NCI-H524 treated with DMSO at 0.1 percent for 48 hours (cell line): ENCODE data around the gene SLC25A47.
"Not testable (repeated sequence)": the region's sequence is repeated elsewhere in the genome, so short reads cannot be mapped to it uniquely, and the experiment has no call there.

Source experiments
- DNase-seq: peaks from one replicate; lab custom pipeline; 2025; lab: John Stamatoyannopoulos, UW

The SLC25A47 gene

GRCh38 chr14:100289916-100290606, 33.1 kb upstream of the SLC25A47 start:
- DNase-seq: no peak

DNA sequence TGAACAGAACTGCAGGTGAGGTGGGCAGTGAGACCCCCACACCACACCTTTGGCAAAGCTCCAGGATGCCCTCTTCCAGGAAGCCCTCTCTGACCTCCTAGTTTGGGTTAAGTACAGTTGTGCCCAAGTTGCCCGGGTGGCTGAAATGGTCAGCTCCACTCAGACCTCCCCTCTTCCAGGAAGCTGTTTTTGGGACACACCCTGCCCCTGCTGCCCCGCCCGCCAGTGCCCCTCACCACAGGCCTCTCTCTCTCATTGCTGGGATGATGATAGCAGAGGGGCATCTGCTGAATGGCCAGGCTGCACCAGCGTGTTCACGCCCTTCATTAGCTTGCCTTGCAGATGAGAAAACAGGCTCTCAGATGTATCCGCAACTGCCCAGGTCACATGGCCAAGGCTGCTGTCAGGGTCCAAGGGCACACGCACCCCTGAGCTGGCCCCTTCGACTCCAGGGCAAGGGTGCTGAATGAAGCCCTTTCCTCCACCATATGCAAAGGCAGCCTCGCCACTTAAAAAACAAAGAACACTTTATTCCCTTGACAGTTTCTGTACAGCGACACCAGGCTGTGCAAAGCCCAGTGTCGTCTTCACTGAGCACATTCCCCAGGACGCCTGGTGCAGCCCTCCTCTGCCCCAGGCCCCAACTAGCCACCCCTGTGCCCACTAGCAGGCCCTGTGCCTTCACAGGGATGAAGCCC, 32.4 kb upstream of the SLC25A47 start:
- no peak for DNase-seq

DNA sequence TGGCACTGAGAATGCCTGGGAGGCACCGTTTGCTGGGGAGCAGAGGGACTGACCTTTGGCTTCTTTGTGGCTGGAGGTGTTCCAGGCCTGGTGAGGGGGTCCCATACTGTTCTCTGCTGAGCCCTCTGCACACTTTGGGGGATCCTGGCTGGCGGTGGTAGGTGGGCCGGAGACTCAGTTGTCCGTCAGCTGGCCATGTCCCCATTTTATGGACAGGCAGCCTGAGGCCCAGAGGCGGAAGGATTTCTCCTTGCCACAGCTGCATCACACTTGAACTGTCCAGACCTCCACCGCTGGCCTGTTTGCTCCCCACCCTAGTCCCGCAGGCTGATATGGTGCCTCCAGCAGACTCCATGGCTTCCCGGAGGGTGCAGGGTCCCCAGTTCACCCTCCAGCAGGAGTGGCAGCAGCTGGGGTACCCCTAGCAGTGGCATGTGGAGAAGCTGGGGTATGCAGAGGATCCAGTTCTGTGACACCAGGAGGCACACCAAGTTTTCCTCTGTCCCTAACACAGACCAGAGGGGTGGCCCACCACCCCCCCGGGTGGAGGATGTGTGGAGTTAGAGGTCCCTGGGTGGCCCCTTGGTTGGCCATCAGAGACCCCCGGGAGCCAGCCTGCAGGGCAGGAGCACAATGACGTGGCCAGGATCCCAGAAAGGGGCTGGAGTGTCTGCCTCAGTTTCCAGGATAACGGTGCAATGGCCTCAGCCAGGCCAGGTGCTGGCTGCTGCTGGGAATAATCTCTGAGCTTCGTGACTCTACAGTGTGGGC, 31.6 kb upstream of the SLC25A47 start:
- no peak for DNase-seq

- DNase-seq: no peak
These were observed 30.8 kb upstream of the SLC25A47 start for GRCh38 chr14:100292301-100292775.

GRCh38 chr14:100292776-100293461, 30.2 kb upstream of the SLC25A47 start:
- no peak for DNase-seq

DNA sequence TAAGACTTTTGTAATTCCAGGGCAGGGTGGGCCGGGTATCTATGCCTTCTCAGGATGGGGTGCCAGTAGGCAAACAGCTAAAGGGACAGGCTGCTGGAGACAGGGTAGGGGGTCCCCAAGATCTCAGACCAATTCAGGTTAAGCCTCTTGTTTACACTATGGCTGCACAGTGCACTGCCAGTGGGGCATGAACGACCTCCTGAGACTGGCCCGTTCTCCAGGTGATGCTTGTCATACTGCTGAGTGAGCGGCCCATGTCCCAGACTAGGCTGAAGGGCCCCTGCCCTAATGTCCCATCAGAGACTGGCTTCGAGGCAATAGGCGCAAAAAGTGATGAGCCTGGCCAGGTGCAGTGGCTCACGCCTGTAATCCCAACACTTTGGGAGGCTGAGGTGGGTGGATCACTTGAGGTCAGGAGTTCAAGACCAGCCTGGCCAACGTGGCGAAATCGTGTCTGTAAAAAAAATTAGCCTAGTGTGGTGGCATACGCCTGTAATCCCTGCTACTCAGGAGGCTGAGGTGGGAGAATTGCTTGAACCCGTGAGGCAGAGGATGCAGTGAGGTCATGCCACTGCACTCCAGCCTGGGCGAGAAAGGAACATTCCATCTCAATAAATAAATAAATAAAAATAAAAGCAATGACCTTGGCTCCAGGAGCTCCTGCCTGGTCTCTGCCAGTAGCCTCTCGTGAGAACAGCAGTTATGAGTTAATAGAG, 29.5 kb upstream of the SLC25A47 start:
- DNase-seq: no peak

DNA sequence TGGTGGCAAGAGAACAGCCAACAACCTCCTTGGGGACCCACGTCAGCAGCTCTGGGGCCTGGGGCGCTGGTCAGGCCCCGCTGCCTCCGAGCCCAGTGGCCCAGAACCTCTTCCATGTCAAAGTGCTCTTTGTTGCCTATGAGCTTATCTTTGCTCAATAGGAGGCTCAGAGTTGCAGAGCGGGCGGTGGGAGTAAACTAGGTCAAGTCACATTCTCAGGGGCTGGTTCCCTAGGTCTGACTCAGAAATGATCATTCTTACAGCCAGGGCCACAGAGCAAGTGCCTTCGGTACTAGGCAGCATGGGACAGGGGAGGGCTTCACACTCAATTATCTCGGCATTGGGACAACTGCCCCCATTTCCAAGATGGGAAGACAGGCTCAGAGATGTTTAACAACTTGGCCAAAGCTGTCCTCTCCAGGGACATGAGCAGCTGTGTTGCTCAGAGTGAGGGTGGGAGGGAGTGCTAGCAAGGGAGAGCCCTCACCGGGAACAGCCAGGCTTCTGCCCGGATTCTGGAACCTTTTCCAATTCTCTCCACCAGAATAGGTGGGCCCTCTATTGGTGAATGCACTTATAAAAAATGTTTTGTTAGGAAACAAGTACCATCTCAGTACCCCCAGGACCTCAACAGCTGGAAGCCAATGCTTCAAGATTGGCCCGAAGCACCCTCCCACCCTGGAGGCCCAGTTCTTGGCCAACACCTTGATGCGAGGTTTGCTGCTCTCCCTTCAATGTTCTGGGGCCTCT, 28.8 kb upstream of the SLC25A47 start:
- no peak for DNase-seq

- no peak for DNase-seq
These were observed 28.2 kb upstream of the SLC25A47 start for GRCh38 chr14:100294963-100295330.

DNA sequence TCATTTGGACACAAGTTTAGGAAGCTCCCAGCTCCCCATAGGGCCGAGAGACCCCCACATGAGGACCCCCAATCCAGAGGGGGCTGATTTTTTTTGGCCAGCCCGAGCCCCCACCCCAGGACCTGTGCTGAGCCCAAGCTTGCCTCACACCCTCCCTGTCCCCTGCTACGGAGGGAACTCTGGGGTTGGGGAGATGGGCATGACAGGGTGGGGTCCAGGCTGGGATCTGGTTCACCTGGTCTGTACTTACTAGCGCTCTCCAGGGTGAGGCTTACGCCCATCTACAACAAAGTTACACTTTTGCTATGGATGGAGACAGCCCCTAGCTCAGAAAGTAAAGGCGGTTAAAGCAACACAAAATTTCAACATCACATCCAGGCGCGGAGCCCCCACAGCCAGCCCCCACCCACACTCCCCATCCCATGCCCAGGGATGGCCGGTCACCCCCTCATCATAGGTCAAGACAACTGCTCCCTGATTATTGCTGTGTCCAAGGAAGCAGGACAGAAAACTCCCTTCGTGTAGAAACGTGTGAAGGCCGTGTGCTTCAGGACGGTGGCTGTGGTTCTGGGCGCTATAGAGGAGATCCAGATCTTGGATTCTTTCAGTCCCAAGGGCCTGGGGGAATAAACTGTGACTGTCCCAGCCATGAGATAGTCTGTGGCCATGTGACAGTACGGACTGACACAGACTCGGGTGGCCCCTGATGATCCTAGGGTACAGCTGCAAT, 27.6 kb upstream of the SLC25A47 start:
- DNase-seq: no peak

GRCh38 chr14:100296106-100296651, 27.0 kb upstream of the SLC25A47 start:
- no peak for DNase-seq

- not testable (repeated sequence) for DNase-seq
These were observed 26.4 kb upstream of the SLC25A47 start for GRCh38 chr14:100296729-100297128.

DNA sequence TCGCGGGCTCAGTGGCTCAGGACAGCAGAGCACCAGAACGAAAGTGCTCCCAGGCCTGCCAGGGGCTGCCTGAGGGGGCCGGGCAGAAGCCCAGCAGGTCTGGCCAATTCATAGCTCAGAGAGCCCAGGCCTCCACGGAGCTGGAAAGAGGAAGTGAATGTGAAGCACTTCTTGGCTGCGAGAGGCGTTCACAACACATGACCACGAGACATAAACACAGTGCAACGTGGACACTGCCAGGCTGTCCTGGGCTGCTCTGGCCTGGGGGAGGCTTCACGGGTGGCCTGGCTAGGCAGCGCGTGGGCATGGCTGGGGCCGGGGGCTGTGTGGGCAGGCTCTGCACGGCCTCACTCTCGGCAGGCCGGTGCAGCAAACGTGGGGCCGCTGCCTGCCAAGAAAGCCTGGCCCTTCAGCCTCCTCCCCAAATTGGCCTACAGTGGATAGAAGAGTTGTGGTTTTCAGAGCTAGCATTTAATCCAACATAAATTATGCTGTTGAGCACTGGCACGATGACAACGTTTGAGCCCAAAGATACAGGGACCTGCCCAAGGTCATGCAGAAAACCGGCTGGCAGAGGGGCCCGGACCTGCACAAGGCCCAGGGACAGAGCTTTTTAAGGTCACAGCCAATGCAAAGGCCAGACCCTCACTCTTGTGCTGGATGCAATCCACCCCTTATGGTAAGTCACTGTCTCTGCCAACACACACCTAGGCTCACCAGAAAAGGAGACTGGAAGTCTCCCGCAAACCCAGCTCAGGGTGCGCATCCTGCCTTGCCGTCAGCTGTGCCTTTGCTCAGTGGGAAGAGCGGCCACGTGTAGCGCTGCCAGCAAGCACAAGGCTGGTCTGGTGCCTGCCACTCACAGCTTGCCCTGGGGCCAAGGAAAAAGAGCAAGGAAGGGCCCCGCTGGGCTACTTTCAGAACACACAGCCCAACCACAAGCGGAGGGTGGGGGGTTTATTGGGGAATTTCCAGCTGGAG, 25.5 kb upstream of the SLC25A47 start:
- DNase-seq: no peak

GRCh38 chr14:100298551-100299237, 24.4 kb upstream of the SLC25A47 start:
- DNase-seq: no peak

- DNase-seq: no peak
These were observed 23.9 kb upstream of the SLC25A47 start for GRCh38 chr14:100299238-100299560.

DNA sequence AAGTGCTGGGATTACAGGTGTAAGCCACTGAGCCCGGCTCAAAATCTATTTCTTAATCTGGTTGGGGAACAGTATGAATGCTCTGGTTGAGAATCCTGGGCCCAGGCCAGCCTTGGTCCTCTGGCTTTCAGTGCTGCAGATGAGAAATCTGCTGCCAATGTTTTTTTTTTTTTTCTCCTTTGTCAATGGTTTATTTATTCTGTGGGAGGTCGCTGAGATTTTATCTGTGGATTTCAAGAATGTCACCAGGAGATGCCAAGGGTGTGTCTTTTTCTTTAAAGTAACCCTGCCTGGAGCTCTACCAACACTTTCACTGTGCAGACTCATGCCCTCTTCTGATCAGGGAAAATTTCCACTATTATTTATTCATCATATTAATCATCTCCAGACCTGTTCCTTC, 20.5 kb upstream of the SLC25A47 start:
- DNase-seq: no peak

DNA sequence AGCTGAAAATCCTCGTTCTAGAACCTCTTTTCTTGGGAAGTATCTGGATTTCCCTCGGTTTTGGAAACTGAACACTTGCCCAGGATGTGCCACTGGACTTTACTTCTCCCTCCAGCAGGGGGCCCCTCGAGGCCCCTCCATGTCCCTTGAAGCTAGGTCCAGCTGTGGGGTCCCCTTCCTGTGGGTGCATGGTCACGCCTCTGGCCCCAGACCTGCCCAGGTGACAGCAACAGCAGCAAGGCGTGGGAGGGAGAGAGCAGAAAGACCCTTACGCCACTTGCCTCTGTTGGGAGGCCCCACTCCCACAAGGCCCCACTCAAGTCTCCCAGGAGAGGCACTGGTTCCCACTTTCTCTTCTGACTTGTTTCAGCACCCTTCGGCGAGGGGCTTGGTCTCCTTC, 20.0 kb upstream of the SLC25A47 start:
- DNase-seq: no peak

GRCh38 chr14:100303925-100304324, 19.2 kb upstream of the SLC25A47 start:
- no peak for DNase-seq

DNA sequence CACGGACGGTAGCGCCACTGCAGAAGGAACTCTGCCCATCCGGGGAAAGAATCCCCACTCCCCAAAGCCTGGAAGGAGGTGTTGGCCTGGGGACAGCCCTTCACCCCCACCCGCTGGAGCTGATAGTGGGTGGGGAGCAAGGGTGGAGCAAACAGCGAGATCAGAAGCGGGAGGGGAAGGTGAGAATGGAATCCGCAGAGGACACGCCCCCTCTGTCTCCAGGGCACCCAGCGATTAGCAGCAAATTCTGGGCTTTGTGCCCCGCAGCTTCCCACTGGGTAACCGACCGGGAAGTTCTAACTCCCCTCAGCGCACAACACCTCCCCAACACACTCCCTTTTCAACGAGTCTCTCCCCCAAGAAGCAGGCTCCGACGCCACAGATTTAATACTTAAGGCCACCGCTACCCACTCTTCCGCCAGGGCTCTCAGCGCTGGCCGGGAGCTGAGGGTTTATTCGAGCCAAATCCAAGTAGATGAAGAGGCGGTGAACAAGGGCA, 18.3 kb upstream of the SLC25A47 start:
- no peak for DNase-seq
